Right lobe of liver (tissue), 4 donors: Measurements from ENCODE around the gene ACAD10.

ENCODE experiments used
- POLR2A ChIP-seq: fragments of 450-650 bp; IDR thresholded peaks from one replicate; pipeline ENCODE4 v1.6.1; 2017; ENCODE audit warnings: antibody characterized with exemption, mild to moderate bottlenecking
- TF ChIP-seq, protein P1 (sequence below), 4 donors: fragments of 200-600 bp in 3 of 4; fragments of 450-650 bp in 1 of 4; IDR thresholded peaks; one replicate each; pipeline versions ENCODE4 v1.5.1 to v1.8.0; 2016 to 2022; ENCODE audit warnings: antibody characterized with exemption in 4 of 4, mild to moderate bottlenecking in 2 of 4
- donor health status: DM: no; HTN: no; CAD: no.
- donor health status: DM: no; HTN: no; CAD: no.
- donor health status: DM: no; HTN: yes; CAD: no.

DNA sequence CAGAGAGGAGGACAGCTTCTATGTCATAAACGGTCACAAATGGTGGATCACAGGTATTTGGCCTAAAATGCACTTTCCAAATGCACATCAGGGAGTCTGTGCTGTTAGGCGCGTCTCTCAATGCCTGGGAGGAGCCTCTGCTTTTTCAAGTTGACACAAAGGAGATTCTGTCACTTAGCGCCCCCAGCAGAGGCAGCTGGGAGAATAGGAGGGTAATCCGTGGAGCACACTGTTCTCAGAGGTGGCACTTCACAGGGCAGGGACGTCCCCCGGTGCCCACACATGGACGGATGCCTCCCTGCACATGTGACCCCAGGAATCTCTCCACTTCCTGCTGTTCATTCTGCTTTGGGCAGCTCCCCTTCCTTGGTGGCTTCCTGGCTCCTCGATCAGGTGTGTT lies 61.5 kb downstream of the ACAD10 start:
- TF ChIP-seq, protein P1, sequence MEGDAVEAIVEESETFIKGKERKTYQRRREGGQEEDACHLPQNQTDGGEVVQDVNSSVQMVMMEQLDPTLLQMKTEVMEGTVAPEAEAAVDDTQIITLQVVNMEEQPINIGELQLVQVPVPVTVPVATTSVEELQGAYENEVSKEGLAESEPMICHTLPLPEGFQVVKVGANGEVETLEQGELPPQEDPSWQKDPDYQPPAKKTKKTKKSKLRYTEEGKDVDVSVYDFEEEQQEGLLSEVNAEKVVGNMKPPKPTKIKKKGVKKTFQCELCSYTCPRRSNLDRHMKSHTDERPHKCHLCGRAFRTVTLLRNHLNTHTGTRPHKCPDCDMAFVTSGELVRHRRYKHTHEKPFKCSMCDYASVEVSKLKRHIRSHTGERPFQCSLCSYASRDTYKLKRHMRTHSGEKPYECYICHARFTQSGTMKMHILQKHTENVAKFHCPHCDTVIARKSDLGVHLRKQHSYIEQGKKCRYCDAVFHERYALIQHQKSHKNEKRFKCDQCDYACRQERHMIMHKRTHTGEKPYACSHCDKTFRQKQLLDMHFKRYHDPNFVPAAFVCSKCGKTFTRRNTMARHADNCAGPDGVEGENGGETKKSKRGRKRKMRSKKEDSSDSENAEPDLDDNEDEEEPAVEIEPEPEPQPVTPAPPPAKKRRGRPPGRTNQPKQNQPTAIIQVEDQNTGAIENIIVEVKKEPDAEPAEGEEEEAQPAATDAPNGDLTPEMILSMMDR (IDR thresholded peaks at IDR 0.05) = no peak
- no peak for TF ChIP-seq POLR2A
